GM18526 (cell line): ENCODE measurements around the gene TACR2.

Experiments
- POLR2A ChIP-seq: IDR thresholded peaks from 3 replicates; pipeline ENCODE4 v1.6.1; 2011; ENCODE audit not compliant: insufficient read length; ENCODE audit errors: extremely low read depth

TACR2 gene

GRCh38 chr10:69415951-69416350, 767 bp downstream of the TACR2 start:
- no peak for TF ChIP-seq POLR2A

- TF ChIP-seq POLR2A: no peak
These were observed 1.7 kb downstream of the TACR2 start for GRCh38 chr10:69415049-69415448.

GRCh38 chr10:69414036-69415018, 2.4 kb downstream of the TACR2 start:
- no peak for TF ChIP-seq POLR2A

- no peak for TF ChIP-seq POLR2A
These were observed 3.4 kb downstream of the TACR2 start for GRCh38 chr10:69413221-69413865.

- TF ChIP-seq POLR2A: no peak
These were observed 4.4 kb downstream of the TACR2 start for GRCh38 chr10:69412232-69412790.

GRCh38 chr10:69411476-69411875, 5.2 kb downstream of the TACR2 start:
- TF ChIP-seq POLR2A: no peak

- TF ChIP-seq POLR2A: no peak
These were observed 6.2 kb downstream of the TACR2 start for GRCh38 chr10:69410487-69410886.

GRCh38 chr10:69409968-69410367, 6.8 kb downstream of the TACR2 start:
- TF ChIP-seq POLR2A: no peak

GRCh38 chr10:69409176-69409495, 7.6 kb downstream of the TACR2 start:
- TF ChIP-seq POLR2A: no peak

- TF ChIP-seq POLR2A: peak; percentile 21
These were observed 8.2 kb downstream of the TACR2 start for GRCh38 chr10:69408318-69409175.

- no peak for TF ChIP-seq POLR2A
These were observed 9.0 kb downstream of the TACR2 start for GRCh38 chr10:69407621-69408301.

- TF ChIP-seq POLR2A: no peak
These were observed 9.7 kb downstream of the TACR2 start for GRCh38 chr10:69406816-69407580.

- no peak for TF ChIP-seq POLR2A
These were observed 10.4 kb downstream of the TACR2 start for GRCh38 chr10:69406302-69406811.

GRCh38 chr10:69405221-69405620, 11.5 kb downstream of the TACR2 start:
- TF ChIP-seq POLR2A: no peak
